ENCODE measurements around the gene KRT27. TPM values are rescaled to one million over a fixed set of nuclear protein-coding genes. Genes with fewer than 3 reads are reported as not detected.

KRT27 gene
- total RNA-seq, 1 experiment from 2014 or later: not detected

DNA sequence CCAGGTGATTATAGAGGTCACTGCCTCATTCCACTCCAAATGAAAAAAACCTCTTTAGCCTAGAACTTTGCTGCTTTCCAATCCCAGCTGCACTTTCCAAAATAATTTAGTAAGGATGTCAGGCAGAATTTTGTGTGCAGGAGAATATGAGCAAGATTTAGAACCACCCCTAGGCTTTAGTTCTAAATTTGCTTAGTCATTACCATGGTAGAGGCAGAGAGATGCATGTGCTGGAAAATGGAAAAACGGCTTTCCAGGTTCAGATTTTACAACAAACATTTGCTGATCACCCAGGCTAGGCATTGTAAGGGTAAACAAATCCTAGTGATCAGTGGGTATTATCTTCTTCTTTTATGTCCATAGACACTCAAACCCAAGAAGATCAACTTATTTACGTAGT is 16.7 kb downstream of the KRT27 start:
- intact Hi-C loops (cut with micrococcal nuclease): no loop called here
- Histone ChIP-seq H3K4me1 (ENCODE audit: control insufficient read depth in 1 of 2, insufficient read depth in 2 of 2, low read length in 2 of 2) (no peaks in the 10 kb centered on the region), H4K20me1 (ENCODE audit: insufficient read depth) (no peaks in the 10 kb centered on the region), H3K27me3 (ENCODE audit: insufficient read depth, low read length) (no peaks in the 10 kb centered on the region), H3K9me3 (ENCODE audit: control insufficient read depth in 1 of 2, insufficient read depth in 1 of 2, low read depth in 1 of 2, low read length in 2 of 2) (peaks cover 8 to 14% of the 10 kb centered on the region in 2 experiments; a peak in 3 of 4 replicates), H3K9me2 (ENCODE audit: insufficient read depth) (no peaks in the 10 kb centered on the region), H3K27ac (ENCODE audit: low read depth, low read length) (no peak overlapping the region), H3K79me2 (ENCODE audit: insufficient read depth, low read length) (no peaks in the 10 kb centered on the region), H3K4me2 (ENCODE audit: low read length) (no peak overlapping the region), H3K9ac (ENCODE audit: low read length) (no peak overlapping the region), H2AFZ (ENCODE audit: low read depth, low read length, poor library complexity, severe bottlenecking) (no peak overlapping the region), H3K36me3 (ENCODE audit: control insufficient read depth in 1 of 2, insufficient read depth in 2 of 2, low read length in 2 of 2) (no peaks in the 10 kb centered on the region), H3K4me3 (replicated peaks in 1 of 2; ENCODE audit: low read depth in 1 of 2, low read length in 2 of 2) (no peak overlapping the region)
- ChIA-PET POLR2A (no interaction called here), RAD21 (ENCODE audit: low non-redundant PET in 1 of 2, low total read pairs in 2 of 2, uncharacterized antibody in 2 of 2, unreplicated experiment in 2 of 2) (no interaction called here), CTCF (no interaction called here)
- no peak for ATAC-seq
- TF ChIP-seq, protein P1, sequence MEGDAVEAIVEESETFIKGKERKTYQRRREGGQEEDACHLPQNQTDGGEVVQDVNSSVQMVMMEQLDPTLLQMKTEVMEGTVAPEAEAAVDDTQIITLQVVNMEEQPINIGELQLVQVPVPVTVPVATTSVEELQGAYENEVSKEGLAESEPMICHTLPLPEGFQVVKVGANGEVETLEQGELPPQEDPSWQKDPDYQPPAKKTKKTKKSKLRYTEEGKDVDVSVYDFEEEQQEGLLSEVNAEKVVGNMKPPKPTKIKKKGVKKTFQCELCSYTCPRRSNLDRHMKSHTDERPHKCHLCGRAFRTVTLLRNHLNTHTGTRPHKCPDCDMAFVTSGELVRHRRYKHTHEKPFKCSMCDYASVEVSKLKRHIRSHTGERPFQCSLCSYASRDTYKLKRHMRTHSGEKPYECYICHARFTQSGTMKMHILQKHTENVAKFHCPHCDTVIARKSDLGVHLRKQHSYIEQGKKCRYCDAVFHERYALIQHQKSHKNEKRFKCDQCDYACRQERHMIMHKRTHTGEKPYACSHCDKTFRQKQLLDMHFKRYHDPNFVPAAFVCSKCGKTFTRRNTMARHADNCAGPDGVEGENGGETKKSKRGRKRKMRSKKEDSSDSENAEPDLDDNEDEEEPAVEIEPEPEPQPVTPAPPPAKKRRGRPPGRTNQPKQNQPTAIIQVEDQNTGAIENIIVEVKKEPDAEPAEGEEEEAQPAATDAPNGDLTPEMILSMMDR (IDR thresholded peaks at IDR 0.05 in 2 of 3, conservative IDR thresholded peaks at IDR 0.05 in 1 of 3; ENCODE audit: borderline replicate concordance in 1 of 3, insufficient read depth in 1 of 3, low read depth in 2 of 3, low read length in 2 of 3): no peak
- no peak for TF ChIP-seq JUND (IDR thresholded peaks at IDR 0.05)
- TF ChIP-seq, protein P2, sequence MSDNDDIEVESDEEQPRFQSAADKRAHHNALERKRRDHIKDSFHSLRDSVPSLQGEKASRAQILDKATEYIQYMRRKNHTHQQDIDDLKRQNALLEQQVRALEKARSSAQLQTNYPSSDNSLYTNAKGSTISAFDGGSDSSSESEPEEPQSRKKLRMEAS (IDR thresholded peaks at IDR 0.05): no peak
- TF ChIP-seq CEBPB (IDR thresholded peaks at IDR 0.05; ENCODE audit: low read depth): no peak
- no peak for TF ChIP-seq SP1 (IDR thresholded peaks at IDR 0.05; ENCODE audit: low read depth)
- no peak for TF ChIP-seq EZH2phosphoT487 (IDR thresholded peaks at IDR 0.05; ENCODE audit: borderline replicate concordance)
- TF ChIP-seq, protein P3, sequence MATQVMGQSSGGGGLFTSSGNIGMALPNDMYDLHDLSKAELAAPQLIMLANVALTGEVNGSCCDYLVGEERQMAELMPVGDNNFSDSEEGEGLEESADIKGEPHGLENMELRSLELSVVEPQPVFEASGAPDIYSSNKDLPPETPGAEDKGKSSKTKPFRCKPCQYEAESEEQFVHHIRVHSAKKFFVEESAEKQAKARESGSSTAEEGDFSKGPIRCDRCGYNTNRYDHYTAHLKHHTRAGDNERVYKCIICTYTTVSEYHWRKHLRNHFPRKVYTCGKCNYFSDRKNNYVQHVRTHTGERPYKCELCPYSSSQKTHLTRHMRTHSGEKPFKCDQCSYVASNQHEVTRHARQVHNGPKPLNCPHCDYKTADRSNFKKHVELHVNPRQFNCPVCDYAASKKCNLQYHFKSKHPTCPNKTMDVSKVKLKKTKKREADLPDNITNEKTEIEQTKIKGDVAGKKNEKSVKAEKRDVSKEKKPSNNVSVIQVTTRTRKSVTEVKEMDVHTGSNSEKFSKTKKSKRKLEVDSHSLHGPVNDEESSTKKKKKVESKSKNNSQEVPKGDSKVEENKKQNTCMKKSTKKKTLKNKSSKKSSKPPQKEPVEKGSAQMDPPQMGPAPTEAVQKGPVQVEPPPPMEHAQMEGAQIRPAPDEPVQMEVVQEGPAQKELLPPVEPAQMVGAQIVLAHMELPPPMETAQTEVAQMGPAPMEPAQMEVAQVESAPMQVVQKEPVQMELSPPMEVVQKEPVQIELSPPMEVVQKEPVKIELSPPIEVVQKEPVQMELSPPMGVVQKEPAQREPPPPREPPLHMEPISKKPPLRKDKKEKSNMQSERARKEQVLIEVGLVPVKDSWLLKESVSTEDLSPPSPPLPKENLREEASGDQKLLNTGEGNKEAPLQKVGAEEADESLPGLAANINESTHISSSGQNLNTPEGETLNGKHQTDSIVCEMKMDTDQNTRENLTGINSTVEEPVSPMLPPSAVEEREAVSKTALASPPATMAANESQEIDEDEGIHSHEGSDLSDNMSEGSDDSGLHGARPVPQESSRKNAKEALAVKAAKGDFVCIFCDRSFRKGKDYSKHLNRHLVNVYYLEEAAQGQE (IDR thresholded peaks at IDR 0.05; ENCODE audit: low read depth): no peak
- TF ChIP-seq ZFX (IDR thresholded peaks at IDR 0.05): no peak
- no TSS peak for BruUV-seq (replicated peaks)
- DNase-seq (ENCODE audit: low read depth, low spot score): no peak

Measured in HCT116 (cell line).